ENCODE results near the gene LHX4. TPM values are rescaled to one million over a fixed set of nuclear protein-coding genes. Genes with fewer than 3 reads are reported as not detected.

The LHX4 gene
- total RNA-seq, 2 donors from 2014 or later, result not detected

DNA sequence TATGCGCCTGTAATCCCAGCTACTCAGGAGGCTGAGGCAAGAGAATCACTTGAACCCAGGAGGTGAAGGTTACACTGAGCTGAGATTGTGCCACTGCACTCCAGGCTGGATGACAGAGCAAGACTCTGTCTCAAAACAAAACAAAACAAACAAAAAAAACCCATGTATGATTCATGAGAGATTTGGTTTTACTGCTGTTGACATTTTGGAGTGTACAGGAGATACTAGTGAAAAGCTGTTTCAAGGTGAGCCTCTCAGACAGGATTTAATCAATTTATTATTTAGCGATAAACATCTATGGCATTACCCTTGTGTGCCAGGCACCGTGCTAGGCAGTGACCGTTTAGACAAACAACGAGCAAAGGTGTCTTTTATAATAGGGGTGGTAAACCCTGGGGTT lies 16.5 kb downstream of the LHX4 start:
- Histone ChIP-seq H3K27me3 (replicated peaks; ENCODE audit: insufficient read depth) (no peaks in the 10 kb centered on the region), H3K9me3 (no peaks in the 10 kb centered on the region), H3K36me3 (no peaks in the 10 kb centered on the region), H3K27ac (no peak overlapping the region), H3K4me1 (ENCODE audit: control insufficient read depth in 1 of 2, low read depth in 2 of 2) (no peaks in the 10 kb centered on the region), H3K4me3 (no peak overlapping the region)
- TF ChIP-seq, protein P1, sequence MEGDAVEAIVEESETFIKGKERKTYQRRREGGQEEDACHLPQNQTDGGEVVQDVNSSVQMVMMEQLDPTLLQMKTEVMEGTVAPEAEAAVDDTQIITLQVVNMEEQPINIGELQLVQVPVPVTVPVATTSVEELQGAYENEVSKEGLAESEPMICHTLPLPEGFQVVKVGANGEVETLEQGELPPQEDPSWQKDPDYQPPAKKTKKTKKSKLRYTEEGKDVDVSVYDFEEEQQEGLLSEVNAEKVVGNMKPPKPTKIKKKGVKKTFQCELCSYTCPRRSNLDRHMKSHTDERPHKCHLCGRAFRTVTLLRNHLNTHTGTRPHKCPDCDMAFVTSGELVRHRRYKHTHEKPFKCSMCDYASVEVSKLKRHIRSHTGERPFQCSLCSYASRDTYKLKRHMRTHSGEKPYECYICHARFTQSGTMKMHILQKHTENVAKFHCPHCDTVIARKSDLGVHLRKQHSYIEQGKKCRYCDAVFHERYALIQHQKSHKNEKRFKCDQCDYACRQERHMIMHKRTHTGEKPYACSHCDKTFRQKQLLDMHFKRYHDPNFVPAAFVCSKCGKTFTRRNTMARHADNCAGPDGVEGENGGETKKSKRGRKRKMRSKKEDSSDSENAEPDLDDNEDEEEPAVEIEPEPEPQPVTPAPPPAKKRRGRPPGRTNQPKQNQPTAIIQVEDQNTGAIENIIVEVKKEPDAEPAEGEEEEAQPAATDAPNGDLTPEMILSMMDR (IDR thresholded peaks at IDR 0.05), result no peak
- DNase-seq (ENCODE audit: low spot score) (no peak), ATAC-seq (ENCODE audit: insufficient number of reproducible peaks, low FRiP score, low read depth) (no peak)

DNA sequence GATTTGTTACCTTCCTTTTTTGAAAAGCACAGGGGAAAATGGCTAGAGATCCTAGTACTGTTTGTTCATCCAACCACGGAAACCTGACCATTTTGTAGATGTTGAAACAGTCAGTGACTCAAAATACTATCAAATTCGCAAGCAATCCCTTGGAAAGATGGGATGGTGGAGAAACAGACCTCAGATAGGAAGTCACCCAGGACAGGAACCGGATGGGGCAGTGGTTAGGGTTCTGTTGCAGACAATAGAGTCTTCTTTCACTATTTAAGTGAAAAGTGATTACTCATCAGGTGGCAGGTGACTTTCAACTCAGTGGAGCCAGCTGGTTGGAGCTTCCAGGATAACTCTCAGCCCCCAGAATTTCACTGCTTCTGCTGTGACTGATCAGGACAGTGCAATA lies 17.0 kb downstream of the LHX4 start:
- Histone ChIP-seq H3K4me1 (ENCODE audit: control insufficient read depth in 1 of 2, low read depth in 2 of 2) (no peaks in the 10 kb centered on the region), H3K27me3 (replicated peaks; ENCODE audit: insufficient read depth) (no peaks in the 10 kb centered on the region), H3K9me3 (no peaks in the 10 kb centered on the region), H3K27ac (no peak overlapping the region), H3K36me3 (no peaks in the 10 kb centered on the region), H3K4me3 (no peak overlapping the region)
- TF ChIP-seq, protein P1 (IDR thresholded peaks at IDR 0.05), result no peak
- no peak for ATAC-seq (ENCODE audit: insufficient number of reproducible peaks, low FRiP score, low read depth)
- DNase-seq (ENCODE audit: low spot score), result no peak

DNA sequence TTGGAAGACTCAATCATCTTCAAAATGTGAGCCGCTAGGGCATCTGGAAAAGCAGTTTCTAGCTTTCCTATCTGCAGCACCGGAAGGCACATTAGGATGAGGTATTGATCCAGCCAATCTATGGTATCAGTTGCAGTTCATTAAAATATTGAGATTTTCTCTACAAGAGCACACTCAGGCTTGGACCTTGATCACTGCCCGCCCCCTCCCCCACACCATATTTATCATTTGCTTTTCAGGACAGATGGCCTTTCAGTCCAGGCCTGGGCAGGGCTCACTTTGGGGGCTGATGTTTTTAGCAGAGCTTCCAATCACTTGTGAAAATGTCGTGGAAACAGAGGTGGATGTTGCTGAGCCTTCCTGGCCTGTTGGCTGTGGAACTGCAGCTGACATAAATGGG lies 17.5 kb downstream of the LHX4 start:
- Histone ChIP-seq H3K27ac (no peak overlapping the region), H3K4me1 (ENCODE audit: control insufficient read depth in 1 of 2, low read depth in 2 of 2) (no peaks in the 10 kb centered on the region), H3K27me3 (replicated peaks; ENCODE audit: insufficient read depth) (no peaks in the 10 kb centered on the region), H3K36me3 (no peaks in the 10 kb centered on the region), H3K9me3 (no peaks in the 10 kb centered on the region), H3K4me3 (no peak overlapping the region)
- TF ChIP-seq, protein P1 (IDR thresholded peaks at IDR 0.05), result no peak
- ATAC-seq (ENCODE audit: insufficient number of reproducible peaks, low FRiP score, low read depth), result no peak
- DNase-seq (ENCODE audit: low spot score), result no peak

DNA sequence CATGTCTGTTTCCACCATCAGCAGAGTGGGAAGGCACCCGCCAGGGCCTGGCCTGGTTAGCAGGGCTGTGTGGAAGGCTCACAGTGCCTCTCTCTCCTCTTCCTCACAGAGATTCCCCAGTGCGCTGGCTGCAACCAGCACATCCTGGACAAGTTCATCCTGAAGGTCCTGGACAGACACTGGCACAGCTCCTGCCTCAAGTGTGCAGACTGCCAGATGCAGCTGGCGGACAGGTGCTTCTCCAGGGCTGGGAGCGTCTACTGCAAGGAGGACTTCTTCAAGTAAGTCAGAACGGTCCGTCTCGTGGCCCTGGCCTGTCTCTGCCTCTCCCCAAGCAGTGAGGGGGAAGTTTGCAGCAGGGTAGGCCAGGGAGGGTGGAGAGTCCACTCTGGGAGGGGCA lies 18.1 kb downstream of the LHX4 start:
- ATAC-seq (ENCODE audit: insufficient number of reproducible peaks, low FRiP score, low read depth) (no peak), DNase-seq (ENCODE audit: low spot score) (no peak)
- Histone ChIP-seq H3K4me1 (ENCODE audit: control insufficient read depth in 1 of 2, low read depth in 2 of 2) (no peaks in the 10 kb centered on the region), H3K9me3 (no peaks in the 10 kb centered on the region), H3K27ac (no peak overlapping the region), H3K4me3 (no peak overlapping the region), H3K27me3 (replicated peaks; ENCODE audit: insufficient read depth) (no peaks in the 10 kb centered on the region), H3K36me3 (no peaks in the 10 kb centered on the region)
- TF ChIP-seq, protein P1 (IDR thresholded peaks at IDR 0.05), result no peak

DNA sequence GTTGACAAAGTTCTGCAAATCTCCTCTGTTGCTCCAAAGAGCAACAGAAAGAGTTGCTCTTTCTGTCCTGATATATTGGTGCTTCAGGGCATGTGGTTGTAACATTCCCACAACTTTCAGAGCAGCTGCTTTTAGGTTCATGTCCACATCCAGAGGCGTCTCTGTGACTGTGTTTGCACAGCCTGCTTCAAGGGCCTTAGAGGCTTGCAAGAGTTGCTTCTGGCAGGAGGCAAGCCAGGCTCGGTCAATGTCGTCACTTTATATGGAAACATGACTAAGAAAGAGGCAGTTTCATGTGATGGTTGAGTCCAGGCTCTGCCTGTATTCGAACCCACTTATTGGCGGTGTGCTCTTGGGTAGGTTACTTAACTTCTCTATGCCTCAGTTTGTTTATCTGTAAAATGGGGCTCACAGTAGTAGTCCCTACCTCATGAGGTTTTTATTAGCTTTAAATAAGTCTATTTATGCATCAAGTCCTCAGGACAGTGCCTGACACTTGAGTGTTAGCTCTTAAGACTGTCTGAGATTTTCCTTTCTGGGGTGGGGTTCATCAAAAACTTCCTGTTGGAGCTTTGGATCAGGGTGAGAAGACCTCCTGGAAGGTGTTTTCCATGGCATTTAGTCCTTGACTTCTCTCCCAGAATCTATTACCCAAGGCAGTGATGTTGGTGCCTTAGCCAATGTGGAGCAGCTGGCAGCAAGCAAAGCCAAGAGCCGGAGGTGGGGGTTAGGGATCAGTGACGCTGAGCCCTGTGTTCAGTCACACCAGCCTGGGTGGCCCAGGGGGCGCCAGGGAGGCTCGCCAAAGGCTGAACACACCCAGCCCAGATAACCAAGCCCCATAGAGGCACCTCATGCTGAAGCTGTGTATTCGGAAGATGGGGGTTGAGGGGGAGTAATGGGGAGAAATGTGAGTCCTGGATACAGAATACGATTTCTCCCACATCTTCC lies 18.9 kb downstream of the LHX4 start:
- TF ChIP-seq, protein P1 (IDR thresholded peaks at IDR 0.05), result no peak
- H3K27me3 ChIP-seq (replicated peaks; ENCODE audit: insufficient read depth), result no peaks in the 10 kb centered on the region
- DNase-seq (ENCODE audit: low spot score) (no peak), ATAC-seq (ENCODE audit: insufficient number of reproducible peaks, low FRiP score, low read depth) (no peak)
- no peak overlapping the region for H3K27ac ChIP-seq
- H3K4me3 ChIP-seq, result no peak overlapping the region
- no peaks in the 10 kb centered on the region for H3K36me3 ChIP-seq
- H3K9me3 ChIP-seq, result no peaks in the 10 kb centered on the region
- no peaks in the 10 kb centered on the region for H3K4me1 ChIP-seq (ENCODE audit: control insufficient read depth in 1 of 2, low read depth in 2 of 2)
